Anterior cingulate cortex (tissue), 58 donors: ENCODE measurements around the gene DBNDD1.

ENCODE experiments used
- DNase-seq, 58 donors: peaks; one replicate each; lab custom pipeline; 2025; lab: John Stamatoyannopoulos, UW

The DBNDD1 gene

DNA sequence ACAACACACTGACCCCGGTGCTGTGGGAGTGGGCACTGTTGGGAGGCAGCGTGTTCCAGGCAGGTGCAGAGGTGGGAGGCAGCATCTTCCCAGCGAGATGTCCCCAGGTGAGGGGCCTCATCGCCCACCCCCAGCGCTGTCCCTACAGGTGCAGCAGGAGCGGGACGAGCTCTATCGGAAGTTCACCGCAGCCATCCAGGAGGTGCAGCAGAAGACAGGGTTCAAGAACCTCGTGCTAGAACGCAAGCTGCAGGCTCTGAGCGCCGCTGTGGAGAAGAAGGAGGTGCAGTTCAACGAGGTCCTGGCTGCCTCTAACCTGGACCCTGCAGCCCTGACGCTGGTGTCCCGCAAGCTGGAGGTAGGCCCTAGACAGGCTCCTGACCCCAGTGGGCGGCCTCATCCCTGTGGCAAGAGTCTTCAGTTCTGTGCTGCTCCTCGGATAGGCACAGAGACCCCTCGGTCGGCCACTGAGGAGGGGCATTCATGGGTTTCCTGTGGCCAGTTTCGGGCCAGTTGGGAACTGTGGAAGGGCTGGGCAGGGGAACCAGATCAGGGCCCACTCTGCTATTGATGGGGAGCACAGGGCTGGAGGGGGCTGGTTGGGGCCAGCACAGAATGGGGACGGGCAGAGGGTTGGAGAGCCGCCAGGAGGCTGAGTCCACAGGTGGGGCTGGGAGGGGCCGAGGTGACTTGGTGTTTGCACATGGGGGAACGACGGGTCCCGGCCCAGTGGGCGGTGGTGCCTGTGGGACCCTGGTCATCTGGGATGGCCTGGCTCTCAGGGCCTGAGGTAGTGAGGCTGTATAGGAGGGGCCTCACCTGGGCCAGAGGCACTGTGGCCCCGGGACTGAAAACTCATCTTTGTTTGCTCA, 21.1 kb upstream of the DBNDD1 start:
- no peak for DNase-seq

DNA sequence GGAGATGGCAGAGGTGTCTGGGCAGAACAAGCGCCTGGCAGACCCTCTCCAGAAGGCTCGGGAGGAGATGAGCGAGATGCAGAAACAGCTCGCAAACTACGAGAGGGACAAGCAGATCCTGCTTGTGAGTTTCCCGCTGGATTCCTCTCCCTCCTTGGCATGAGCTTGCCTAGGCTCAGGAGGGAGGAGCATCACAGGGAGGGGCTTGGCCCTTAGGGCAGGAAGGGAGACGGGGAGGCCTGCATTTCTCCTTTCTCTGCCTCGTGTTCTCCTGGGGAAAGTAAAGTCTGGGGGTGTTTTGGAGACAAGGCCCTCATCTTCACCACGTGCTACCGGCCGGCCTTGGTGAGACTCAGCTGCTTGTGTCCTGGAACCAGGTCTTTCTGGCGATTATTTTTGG, 18.0 kb upstream of the DBNDD1 start:
- DNase-seq, result no peak

DNA sequence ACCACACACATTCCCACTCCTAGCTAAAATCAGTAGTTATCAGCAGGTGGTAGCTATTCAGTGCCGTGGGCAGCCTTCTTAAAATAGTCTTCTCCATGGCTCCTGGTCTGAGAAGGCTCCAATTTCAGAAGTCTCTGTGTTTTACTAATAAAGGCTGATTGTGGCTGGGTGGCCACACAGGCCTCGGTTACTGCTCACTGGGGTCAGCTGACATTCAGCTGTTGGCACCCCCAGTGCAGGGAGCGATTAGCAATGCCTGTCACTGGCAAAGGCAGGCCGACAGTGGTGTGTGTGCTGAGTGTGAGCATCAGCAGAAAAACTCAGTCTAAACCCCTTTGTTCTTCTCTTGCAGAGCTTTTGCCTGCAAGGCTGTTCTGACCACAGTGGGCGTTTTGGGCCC, 16.6 kb upstream of the DBNDD1 start:
- DNase-seq, result peak in 11 of 58 donors; percentile 12 to 62 (median 32)

DNA sequence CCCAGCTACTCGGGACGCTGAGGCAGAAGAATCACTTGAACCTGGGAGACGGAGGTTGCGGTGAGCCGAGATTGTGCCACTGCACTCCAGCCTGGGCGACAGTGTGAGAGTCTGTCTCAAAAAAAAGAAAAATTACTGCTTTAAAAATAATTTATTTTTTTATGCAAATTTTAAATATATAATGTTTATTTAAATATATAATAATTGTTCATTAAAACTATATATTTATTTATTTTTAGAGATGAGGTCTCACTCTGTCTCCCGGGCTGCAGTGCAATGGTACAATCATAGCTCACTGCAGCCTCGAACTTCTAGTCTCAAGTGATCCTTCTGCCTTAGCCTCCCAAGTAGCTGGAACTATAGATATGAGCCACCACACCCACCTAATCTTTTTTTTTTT, 15.2 kb upstream of the DBNDD1 start:
- DNase-seq, result no peak

DNA sequence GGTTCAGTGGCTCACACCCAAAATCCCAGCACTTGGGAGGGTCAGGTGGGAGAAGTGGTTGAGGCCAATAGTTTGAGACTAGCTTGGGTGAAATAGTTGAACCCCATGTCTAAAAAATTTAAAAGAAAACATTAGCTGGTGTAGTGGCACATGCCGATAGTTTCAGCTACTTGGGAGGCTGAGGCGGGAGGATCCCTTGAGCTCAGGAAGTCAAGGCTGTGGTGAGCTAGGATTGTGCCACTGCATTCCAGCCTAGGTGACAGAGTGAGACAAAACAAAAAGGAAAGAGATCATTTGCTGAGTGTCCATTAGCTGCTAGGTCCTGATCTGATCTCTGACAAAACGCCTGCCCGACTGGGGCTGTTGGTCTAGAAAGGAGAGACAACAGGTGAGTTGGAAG, 14.1 kb upstream of the DBNDD1 start:
- no peak for DNase-seq

DNA sequence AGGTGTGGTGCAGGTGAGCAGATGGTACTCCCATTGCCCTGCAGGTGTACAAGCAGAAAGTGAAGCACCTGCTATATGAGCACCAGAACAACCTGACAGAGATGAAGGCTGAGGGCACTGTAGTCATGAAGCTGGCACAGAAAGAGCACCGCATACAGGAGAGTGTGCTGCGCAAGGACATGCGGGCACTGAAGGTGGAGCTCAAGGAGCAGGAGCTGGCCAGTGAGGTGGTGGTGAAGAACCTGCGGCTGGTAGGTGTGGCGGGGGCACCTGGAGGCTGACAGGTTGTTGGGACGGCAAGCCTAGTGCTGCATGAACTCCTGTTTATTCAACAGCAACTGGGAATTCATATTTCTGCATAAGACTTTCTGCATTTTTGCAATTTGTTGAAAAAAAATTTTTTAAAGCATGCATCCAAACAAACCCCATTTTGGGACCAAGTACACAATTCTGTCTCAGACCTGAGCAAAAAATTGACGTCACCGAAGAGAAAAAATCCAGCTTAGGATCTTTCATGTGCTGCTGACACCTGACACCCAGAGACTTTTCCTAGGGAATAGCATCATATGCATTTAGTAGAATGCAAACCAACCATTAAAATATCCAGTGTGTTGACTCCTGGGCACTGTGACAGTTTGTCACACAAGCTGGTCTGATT, 13.5 kb upstream of the DBNDD1 start:
- no peak for DNase-seq

DNA sequence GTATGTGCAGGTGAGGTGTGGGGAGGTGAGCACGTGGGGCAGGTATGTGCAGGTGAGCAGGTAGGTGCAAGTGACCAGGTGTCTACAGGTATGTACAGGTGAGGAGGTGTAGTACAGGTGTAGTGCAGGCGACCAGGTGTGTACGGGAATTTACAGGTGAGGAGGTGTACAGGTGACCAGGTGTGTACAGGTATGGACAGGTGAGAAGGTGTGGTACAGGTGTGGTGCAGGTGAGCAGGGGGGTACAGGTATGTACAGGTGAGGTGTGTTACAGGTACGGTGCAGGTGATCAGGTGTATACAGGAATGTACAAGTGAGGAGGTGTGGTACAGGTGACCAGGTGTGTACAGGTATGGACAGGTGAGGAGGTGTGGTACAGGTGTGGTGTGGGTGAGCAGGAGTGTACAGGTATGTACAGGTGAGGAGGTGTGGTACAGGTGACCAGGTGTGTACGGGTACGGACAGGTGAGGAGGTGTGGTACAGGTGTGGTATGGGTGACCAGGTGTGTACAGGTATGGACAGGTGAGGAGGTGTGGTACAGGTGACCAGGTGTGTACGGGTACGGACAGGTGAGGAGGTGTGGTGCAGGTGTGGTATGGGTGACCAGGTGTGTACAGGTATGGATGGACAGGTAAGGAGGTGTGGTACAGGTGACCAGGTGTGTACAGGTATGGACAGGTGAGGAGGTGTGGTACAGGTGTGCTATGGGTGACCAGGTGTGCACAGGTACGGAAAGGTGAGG, 12.8 kb upstream of the DBNDD1 start:
- DNase-seq, result peak in 4 of 58 donors; percentile 19 to 78 (median 44)

DNA sequence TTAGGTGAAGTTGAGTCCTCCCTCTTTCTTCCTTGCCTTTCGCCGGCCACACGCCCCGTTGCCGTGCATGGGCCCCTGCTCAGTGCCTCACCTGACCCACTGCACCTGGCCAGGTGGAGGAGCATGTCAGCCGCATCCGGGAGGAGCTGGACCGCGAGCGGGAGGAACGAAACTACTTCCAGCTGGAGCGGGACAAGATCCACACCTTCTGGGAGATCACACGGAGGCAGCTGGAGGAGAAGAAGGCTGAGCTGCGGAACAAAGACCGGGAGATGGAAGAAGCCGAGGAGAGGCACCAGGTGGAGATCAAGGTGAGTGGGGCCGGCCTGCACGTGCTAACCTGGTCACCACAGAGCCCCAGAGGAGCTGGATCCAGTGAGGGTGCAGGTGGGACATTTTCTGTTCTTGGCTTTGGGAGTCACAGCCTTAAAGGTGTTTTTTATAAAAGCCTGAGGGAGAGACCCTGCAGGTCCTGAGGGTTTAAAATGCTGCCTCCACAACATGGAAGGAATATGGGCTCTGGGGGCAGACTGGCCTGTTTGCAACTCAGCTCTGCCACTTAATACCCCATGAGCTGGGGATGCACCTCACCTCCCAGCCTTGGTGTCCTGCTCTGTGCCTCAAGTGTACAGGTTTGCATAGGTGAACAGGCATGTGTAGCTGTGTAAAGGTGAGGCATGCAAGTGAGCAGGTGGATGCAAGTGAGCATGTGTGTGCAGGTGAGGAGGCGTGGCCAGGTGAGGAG, 12.1 kb upstream of the DBNDD1 start:
- DNase-seq, result no peak

DNA sequence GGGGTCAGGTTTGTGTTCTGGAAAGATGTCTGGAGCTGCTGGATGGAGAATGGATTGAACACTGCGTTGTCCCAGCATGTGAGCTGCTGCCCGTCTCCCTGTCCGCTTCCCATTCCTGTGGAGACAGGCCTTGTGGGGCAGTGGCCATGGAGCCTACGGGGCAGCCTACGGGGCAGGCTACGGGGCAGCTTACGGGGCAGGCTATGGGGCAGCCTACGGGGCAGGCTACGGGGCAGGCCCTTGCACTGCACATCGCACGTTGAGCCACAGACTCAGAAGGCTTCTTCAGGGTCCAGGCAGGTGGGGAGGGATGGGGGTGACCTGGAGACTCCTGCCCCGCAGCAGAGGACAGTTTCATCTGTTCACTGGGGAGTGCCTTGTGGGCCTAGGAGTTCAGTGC, 9.7 kb upstream of the DBNDD1 start:
- DNase-seq, result no peak

DNA sequence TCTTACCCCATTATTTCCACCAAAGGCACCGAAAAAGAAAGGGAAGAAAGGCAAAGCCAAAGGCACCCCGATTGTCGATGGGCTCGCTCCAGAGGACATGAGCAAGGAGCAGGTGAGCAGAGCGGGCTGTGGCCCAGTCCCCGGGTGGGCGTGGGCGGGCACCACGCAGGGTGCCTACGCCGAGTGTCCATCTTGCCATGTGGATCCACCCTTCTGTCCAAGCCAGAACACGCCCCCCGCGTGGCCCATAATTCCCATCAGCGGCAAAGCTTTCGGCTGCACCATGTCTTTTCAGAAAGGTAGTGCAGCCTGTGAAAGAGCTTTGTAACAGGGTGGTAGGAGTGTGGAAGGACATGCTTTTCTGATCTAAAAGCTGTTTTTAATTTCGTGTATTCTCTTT, 8.4 kb upstream of the DBNDD1 start:
- DNase-seq, result no peak

DNA sequence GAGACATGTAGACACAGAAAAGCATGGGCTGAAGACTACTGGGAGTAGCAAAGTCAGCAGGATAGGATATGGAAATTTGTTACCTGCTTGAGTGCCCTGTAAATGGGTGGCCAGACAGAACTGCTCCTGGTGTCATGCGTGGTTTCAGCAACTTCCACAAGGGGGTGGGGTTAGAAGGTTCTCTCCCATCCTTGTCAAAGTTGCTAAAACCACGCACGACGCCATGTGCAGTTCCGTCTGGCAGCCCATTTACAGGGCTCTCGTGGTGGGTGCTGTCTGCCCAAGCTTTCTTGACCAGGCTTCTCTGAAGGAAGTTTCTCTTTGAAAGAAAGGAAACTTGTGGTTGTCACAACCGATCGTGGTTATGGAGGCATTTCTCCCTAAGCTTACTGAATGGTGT, 6.9 kb upstream of the DBNDD1 start:
- no peak for DNase-seq

DNA sequence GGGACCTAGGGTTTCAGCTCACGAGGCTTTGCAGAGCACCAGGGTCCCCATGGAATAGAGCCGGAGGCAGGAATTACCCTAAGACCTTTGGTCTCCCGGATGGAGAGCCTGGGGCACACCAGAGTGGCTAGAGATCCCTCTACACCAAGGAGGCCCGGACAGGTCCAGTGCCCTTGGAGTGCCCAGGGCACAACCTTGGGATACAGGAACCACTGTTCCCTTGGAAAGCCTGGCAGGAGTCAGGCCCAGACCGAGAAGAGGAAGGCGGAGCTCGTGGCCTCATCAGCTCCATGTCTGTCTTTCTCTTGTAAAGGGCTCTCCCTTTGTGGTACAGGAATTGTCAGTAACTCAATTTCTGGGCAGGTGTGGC, 3.8 kb upstream of the DBNDD1 start:
- DNase-seq, result no peak

DNA sequence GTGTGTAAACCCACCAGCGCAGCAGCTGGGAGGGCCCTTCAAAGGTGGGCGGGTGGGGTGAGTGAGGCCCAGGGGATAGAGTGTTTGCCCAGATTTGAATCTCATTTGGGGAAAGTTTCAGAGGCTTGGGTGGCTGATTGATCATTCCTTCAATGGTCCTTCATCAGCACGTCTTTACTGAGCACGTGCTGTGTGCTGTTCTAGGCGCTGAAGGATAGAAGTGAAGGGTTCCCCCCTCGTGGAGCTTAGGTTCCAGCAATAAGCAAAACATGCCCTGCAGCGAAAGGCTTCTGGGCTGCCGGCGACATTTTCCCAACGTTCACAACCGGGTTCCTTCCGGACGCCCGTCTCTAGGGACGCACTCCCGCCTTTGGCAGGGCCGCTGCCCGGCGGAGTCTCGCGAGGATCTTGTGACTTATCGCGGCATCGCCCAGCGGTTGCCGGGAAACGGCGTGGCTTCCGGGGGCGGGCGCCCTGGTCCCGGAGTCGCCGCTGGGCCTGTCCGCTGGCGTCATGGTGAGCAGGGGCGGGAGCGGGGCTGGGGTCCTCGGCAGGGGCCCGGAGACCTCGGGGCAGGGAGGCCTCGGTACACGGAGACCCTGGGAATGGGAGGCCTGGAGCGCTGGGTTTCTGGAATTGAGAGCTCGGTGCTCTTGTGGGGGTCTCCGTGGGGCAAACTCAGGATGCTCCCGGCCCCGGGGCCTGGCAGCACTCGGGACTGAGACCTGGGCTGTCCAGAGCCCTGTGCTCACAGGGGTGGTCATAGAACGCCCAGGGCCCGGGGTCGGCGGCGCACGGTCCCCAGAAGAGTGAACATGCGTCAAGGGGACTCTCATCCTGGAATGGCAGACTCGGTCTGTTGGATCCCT, 3.2 kb upstream of the DBNDD1 start:
- DNase-seq, result peak in 57 of 58 donors; percentile 41 to 94 (median 83)

DNA sequence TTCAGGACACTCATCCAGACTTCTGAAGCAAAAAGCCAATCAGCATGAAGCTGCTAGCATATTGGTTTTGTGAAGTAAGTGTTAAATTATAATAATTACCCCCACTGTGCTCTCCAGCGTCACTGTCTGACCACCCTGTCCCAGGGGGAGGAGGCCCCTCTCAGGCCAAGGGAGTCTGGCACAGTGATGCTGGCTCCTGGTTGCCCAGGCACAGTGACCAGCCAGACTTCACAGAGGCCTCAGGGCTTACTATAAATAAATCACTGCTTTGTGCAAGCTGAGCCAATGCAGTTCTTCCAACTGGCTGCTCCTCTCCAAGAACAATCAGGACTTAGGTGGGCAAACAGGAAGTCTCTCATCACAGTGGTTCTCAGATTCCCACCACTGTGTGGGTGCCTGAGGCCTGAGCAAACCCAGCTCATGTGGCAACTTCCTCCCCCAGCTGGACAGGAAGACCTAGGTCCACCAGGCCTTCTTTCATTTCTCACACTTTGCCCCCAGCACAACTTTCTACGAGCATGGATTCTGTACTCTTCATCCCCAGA, 1.7 kb upstream of the DBNDD1 start:
- DNase-seq, result peak in 30 of 58 donors; percentile 13 to 63 (median 36)

DNA sequence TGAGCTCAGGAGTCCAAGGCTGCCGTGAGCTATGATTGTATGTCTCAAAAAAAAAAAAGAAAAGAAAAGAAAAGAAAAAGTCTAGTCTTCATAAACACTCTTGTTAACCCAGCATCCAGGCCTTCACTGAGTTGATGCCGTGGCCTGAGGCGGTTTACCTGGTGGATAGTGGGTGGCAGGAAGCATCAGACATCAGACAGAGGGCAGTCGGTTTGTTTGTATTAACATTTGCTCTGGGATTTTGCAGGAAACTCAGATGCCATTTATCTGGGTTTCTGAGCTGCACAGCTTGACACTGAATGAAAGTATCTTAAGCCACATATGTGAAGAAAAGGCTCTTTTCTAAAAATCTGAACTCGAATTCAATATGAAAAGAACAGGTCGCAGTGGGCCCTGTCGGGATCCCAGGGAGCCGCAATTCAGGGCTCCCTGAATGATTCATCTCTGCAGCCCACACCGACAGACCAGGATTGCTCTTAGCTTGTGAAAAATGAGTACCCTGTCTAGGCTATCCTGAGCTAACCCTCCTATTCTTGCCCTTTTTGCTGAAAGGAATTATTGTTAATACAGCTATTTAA, 1.1 kb upstream of the DBNDD1 start:
- DNase-seq, result peak in 5 of 58 donors; percentile 31 to 54 (median 40)

DNA sequence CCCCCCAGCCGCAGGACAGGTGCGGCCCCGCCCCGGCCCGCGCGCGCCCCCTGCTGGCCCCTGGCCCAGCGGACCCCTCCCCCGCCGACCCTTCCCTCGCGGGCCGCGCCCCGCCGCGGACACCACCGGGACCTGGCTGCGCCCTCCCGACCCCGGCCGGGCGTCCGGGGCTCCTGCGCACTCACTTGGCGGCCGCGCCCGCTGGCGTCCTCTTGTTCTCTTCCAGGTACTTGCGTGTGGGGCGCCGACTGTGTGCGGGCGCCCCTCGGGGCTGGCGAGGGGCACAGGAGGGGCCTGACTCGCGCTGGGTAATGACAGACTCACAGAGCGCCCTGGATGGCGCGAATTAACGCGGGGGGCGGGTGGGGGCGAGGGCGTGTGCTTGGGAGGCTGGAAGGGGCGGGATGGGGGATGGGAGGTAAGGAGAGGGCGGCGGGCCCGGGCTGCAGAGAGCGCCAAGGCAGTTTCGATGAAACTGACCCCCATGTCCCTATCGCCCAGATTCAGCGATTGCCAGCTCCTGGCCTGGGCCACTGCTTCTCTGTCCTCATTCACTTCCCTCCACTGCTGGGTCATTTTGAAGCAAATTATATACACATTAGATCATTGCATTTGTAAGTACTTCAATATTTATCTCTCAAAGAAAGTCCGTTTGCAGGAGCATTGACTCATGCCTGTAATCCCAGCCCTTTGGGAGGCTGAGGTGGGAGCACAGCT, 445 bp upstream of the DBNDD1 start:
- peak in 5 of 58 donors; percentile 23 to 40 (median 37) for DNase-seq

DNA sequence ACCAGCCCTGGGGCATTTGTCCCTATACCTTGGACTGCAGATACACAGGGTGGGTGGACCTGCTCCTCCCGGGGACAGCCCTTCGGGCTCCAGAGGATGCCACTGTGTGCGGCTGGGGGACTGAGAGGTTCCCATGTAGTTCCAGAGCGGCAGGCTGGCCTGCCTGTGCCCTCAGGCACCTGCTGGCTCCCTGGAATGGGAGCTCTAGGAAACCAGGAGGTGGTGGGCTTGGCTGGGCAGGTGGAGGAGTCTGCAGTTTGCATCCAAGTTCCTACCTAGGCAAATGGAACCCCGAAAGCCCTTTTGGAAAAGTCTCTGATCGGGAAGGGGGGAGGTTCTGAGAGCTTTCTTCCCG, 982 bp downstream of the DBNDD1 start:
- no peak for DNase-seq

DNA sequence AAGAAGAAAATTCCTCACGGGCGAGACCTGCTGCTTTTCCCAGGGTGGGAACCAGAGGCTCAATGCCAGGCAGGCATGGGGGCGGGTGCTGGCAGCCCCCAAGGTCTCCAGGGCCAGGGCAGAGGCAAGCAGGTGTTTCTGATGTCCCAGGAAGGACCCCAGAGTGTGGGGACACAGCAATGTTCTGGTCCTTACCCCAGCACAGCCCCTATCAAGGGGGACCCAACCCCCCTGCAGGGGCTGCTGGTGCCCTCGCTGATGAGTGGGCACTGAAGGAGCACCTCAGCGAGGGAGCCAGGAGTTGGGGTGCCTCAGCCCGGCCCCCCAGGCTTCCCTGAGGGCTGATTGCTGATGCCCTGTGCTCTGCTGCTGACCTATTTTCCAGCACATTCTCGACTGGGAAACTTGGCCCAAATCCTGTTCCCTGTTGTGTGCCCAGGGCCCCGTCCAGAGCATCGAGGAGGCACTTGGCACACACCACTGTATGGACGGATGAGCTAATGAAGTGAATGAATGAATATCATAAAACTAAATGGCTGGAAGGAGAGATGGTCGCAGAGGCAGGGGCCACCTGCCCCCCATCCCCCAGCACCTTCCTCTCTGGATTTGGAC, 2.8 kb downstream of the DBNDD1 start:
- peak in 11 of 58 donors; percentile 14 to 40 (median 27) for DNase-seq
